ENCODE data around the gene KRTAP19-4. TPM values are rescaled to one million over a fixed set of nuclear protein-coding genes. Genes with fewer than 3 reads are reported as not detected.

KRTAP19-4 gene

DNA sequence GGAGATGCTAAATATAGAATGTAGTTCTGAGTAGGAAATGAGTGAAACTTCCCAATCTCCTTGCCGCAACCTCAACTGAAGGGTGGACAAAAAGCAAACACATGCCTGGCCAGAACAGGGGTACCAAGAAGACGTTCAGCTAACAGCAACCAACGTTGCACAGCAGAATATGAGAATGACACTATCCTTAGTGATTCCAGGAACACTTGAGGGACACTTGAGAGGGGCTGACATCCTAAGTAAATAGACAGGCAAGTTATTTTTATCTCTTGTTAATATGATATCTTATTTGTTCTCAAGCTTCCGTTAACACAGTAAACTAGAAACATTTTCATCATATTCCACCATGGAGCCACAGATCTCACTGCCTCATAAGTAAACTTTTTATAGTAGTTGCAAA lies 17.7 kb downstream of the KRTAP19-4 start:
- no peaks in the 10 kb centered on the region for H3K36me3 ChIP-seq (ENCODE audit: insufficient read depth, low read length)
- no peaks in the 10 kb centered on the region for H3K4me1 ChIP-seq (ENCODE audit: control insufficient read depth, insufficient read depth, low read length)
- H3K9ac ChIP-seq (ENCODE audit: low read depth, low read length) = no peak overlapping the region
- no peak overlapping the region for H3K4me3 ChIP-seq (ENCODE audit: low read length)
- no peak overlapping the region for H3K4me2 ChIP-seq (ENCODE audit: low read length)
- H3K27me3 ChIP-seq (ENCODE audit: control insufficient read depth, insufficient read depth, low read length) = no peaks in the 10 kb centered on the region
- H3K9me3 ChIP-seq (replicated peaks; ENCODE audit: low read length) = peaks cover 3% of the 10 kb centered on the region

DNA sequence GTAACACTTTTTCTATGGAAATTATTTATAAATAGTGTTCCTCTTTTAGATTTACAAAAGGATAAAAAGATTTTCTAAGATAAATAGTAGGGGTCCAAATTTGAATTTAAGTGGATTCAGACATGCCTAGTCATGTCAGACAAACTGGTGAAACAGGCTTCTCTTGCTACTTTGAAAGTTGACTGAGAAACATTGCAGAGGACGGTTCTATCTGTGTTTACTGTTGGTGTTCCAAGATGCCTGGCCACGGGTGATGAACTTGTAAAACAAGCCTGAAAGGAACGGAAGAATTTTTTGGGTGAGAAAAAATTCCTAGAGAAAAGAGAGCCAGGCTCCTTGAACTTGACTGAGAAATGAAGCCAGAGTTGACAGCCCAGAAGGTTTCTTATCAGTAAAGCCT lies 19.0 kb downstream of the KRTAP19-4 start:
- no peaks in the 10 kb centered on the region for H3K4me1 ChIP-seq (ENCODE audit: control insufficient read depth, insufficient read depth, low read length)
- no peak overlapping the region for H3K4me3 ChIP-seq (ENCODE audit: low read length)
- no peaks in the 10 kb centered on the region for H3K27me3 ChIP-seq (ENCODE audit: control insufficient read depth, insufficient read depth, low read length)
- H3K9ac ChIP-seq (ENCODE audit: low read depth, low read length) = no peak overlapping the region
- peaks cover 3% of the 10 kb centered on the region for H3K9me3 ChIP-seq (replicated peaks; ENCODE audit: low read length)
- H3K4me2 ChIP-seq (ENCODE audit: low read length) = no peak overlapping the region
- no peaks in the 10 kb centered on the region for H3K36me3 ChIP-seq (ENCODE audit: insufficient read depth, low read length)

DNA sequence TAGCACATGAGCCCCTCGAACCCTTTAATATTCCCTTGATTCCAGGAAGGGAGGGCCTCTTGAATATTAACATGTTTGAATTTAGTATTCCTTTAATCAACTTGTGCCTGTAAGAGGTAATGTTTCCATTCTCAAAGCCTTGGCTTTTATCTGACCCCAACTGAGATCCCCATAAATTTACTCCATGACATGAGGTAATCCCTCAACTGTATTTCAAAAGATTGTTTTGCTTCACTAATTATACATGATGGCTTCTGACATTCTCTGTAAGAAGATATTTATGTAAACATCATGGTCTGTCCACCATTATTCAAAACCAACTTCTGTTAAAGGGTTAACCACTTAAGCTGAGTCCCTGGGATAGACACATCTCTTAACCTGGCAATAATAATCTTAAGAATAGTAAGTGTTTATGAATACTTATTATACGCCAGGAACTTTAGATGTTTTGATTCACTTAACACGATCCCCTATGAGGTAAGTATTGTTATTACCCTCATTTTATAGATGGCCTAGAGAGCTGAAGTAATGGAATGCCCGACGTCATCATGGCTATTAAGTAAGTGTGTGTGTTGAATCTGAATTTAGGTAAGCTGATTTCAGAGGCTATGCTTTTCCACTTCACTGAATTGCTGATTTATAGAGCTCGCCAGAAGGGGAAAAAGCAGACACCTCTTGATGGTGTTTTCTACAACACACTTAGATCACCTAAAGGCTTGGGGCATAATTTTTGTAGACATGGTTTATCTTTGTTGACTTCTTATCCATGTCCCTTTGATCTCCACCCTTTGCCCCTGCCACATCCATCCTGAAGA lies 27.9 kb downstream of the KRTAP19-4 start:
- Histone ChIP-seq H3K4me1 (ENCODE audit: control insufficient read depth, insufficient read depth, low read length) (no peaks in the 10 kb centered on the region), H3K27me3 (ENCODE audit: control insufficient read depth, insufficient read depth, low read length) (no peaks in the 10 kb centered on the region), H3K9me3 (replicated peaks; ENCODE audit: low read length) (no peaks in the 10 kb centered on the region), H3K4me2 (ENCODE audit: low read length) (no peak overlapping the region), H3K36me3 (ENCODE audit: insufficient read depth, low read length) (no peaks in the 10 kb centered on the region), H3K4me3 (ENCODE audit: low read length) (no peak overlapping the region), H3K9ac (ENCODE audit: low read depth, low read length) (no peak overlapping the region)

DNA sequence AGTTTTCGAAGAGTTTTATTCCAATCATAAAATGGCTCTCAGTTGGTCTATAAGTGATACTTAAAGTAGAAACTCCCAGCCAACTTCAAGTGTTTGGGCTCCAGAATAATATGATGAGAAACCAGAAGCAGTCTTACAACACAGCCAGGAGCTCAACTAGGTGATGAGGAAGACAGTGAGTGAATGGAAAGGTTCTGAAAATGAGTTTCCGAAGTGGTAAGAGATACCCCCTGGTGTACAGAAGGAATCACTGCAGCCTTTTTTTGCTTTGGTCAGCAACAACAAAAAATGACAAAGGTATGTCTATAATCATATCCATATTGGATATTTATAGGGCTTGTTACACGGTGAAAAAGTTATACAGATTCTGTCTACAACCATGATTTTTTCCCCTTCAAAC lies 33.3 kb downstream of the KRTAP19-4 start:
- no peaks in the 10 kb centered on the region for H3K4me1 ChIP-seq (ENCODE audit: control insufficient read depth, insufficient read depth, low read length)
- H3K36me3 ChIP-seq (ENCODE audit: insufficient read depth, low read length) = no peaks in the 10 kb centered on the region
- H3K27me3 ChIP-seq (ENCODE audit: control insufficient read depth, insufficient read depth, low read length) = no peaks in the 10 kb centered on the region

DNA sequence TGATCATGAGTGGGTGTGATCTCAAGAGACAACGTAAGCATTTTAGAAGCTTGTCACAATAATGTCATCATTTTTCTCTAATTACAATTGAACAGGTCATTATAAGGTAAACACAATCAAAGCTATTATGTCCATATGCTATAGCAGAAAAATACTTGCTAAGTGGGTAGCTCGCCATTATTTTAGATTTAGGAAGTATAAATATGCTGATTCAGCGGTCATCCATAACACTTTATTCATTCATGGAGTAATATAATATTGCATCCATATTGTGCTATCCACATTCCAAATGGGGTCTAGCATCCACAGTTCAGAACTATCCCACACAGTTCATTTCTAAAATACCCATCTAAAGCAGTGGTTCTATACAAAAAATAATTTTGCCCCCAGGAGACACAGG lies 48.5 kb downstream of the KRTAP19-4 start:
- no peaks in the 10 kb centered on the region for H3K36me3 ChIP-seq (ENCODE audit: insufficient read depth, low read length)
- no peaks in the 10 kb centered on the region for H3K4me1 ChIP-seq (ENCODE audit: control insufficient read depth, insufficient read depth, low read length)
- H3K27me3 ChIP-seq (ENCODE audit: control insufficient read depth, insufficient read depth, low read length) = no peaks in the 10 kb centered on the region
- H3K9me3 ChIP-seq (replicated peaks; ENCODE audit: low read length) = peaks cover 12% of the 10 kb centered on the region
- no peak overlapping the region for H3K4me3 ChIP-seq (ENCODE audit: low read length)
- H3K4me2 ChIP-seq (ENCODE audit: low read length) = no peak overlapping the region
- H3K9ac ChIP-seq (ENCODE audit: low read depth, low read length) = no peak overlapping the region

More for the DNA sequence above, 33.3 kb downstream of the KRTAP19-4 start:
- Histone ChIP-seq H3K9ac (ENCODE audit: low read depth, low read length) (no peak overlapping the region), H3K9me3 (replicated peaks; ENCODE audit: low read length) (peaks cover 4% of the 10 kb centered on the region), H3K4me3 (ENCODE audit: low read length) (no peak overlapping the region), H3K4me2 (ENCODE audit: low read length) (no peak overlapping the region)

DNA sequence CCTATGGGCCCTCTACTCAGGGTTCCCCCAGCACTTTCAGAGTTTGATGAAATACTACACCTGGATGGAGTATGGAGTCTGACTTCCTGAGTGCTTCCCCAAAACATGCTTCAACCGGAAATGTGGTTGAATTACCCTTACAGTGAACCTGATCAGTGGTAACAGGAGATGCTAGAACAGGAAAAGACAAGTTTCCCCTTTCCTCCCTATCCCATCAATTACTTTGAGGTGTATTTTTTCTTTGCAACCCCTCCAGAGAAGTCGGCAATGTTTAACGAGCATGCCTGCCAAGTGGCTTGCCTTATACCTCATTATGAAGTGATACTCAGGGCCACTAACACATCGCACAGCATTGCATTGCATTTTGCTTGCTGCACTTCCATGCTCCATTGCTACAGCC lies 49.9 kb downstream of the KRTAP19-4 start:
- Histone ChIP-seq H3K4me3 (ENCODE audit: low read length) (no peak overlapping the region), H3K9ac (ENCODE audit: low read depth, low read length) (no peak overlapping the region), H3K9me3 (replicated peaks; ENCODE audit: low read length) (peaks cover 12% of the 10 kb centered on the region), H3K36me3 (ENCODE audit: insufficient read depth, low read length) (no peaks in the 10 kb centered on the region), H3K27me3 (ENCODE audit: control insufficient read depth, insufficient read depth, low read length) (no peaks in the 10 kb centered on the region), H3K4me2 (ENCODE audit: low read length) (no peak overlapping the region), H3K4me1 (ENCODE audit: control insufficient read depth, insufficient read depth, low read length) (no peaks in the 10 kb centered on the region)

Small RNAs within 50 kb of the gene (small RNA-seq; reads per million reads assigned to genes)
- not detected for gene AP000567.1
- gene KRTAP19-10P = not detected
- not detected for gene KRTAP19-11P
- gene KRTAP19-9P = not detected
